GM12892 (cell line): Measurements from ENCODE around the gene PRKAR1B.

ENCODE experiments used
- POLR2A ChIP-seq: IDR thresholded peaks from 2 replicates; pipeline ENCODE4 v1.6.1; 2011; ENCODE audit warnings: low read depth, low read length, control low read depth
- TAF1 ChIP-seq: IDR thresholded peaks from 2 replicates; pipeline ENCODE4 v1.6.1; 2011; ENCODE audit warnings: low read depth, mild to moderate bottlenecking, control low read depth, low read length, borderline replicate concordance

DNA sequence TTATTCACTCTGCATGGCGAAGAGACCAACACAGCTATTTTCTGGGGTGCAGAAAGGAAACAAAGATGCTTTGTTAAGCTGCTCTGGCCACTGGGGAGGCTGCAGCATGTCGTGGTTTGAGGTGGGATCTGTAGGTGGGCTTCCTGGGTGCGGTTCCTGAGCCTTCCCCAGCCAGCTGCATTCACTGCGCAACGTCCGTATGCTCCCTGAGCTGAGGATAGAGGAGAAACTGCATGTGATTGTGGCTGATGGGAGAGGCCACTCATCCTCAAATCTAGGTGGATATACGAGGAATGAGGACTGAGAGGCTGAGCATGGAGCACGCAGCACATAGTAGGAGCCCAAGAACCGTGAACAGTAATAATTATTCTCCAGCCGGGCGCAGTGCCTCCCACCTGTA lies 10.4 kb downstream of the PRKAR1B start:
- TF ChIP-seq POLR2A = no peak
- no peak for TF ChIP-seq TAF1
